ENCODE data around the gene PCDHGC4. TPM values are rescaled to one million over a fixed set of nuclear protein-coding genes. Genes with fewer than 3 reads are reported as not detected.

Gene PCDHGC4
- total and polyA plus RNA-seq, 2 of the 13 experiments (the other 11 are each of a cell fraction or from before 2014, with no cell fraction given) = 0.07 TPM; not detected in 1

DNA sequence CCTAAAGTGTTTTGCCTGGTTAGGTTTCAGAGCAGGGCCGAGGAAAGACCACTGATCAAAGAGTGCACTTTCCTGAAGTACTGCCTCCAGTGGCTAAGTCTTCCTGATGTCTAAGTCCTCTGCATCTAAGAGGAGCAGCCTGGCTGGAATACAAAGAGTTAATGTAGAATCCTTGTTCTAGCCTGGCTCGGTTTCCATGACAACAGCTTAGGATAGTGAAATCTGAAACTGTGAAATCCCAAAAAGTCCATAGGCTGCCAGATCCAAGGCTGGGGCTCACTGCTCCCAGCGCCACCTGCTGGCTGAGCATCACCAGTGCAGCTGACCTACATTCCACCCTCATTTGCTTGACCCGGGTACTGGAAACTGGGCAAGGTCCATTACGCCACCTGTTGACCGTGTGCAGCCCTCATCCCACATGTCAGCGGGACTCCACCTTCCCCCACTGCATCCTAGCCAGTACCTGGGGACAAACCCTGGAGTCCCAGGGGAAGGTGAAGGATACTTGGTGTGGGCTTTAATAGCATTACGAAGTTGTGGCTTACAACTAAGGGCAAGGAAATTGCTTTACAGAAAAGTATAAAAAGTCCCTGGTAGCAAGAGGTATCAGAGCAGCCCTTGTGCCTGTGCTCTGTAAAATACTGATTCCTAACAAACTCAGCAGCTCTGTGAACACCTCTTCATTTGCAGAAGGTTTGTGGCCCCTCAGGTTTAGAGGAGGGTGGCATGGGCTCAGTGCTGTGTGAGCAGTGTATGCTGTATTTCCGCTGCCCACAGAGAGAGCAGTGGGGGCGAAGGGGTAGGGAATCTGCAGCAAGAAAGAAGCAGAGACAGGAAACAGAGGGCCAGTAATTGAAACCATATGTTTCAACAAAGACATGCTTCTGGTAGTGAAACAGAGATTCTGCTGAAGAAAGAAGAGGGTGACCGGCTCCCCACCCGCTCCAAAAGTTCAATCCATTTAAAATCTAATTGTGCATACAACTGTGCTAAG lies 40.1 kb downstream of the PCDHGC4 start (continued):
- TF ChIP-seq, protein P1, sequence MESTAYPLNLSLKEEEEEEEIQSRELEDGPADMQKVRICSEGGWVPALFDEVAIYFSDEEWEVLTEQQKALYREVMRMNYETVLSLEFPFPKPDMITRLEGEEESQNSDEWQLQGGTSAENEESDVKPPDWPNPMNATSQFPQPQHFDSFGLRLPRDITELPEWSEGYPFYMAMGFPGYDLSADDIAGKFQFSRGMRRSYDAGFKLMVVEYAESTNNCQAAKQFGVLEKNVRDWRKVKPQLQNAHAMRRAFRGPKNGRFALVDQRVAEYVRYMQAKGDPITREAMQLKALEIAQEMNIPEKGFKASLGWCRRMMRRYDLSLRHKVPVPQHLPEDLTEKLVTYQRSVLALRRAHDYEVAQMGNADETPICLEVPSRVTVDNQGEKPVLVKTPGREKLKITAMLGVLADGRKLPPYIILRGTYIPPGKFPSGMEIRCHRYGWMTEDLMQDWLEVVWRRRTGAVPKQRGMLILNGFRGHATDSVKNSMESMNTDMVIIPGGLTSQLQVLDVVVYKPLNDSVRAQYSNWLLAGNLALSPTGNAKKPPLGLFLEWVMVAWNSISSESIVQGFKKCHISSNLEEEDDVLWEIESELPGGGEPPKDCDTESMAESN (CRISPR knock-in tag; conservative IDR thresholded peaks at IDR 0.05) = no peak
- no peak for TF ChIP-seq MEF2D (CRISPR knock-in tag; IDR thresholded peaks at IDR 0.05)
- TF ChIP-seq ZNF609 (CRISPR knock-in tag; IDR thresholded peaks at IDR 0.05; ENCODE audit: borderline replicate concordance) = no peak
- TF ChIP-seq ZNF710 (CRISPR knock-in tag; IDR thresholded peaks at IDR 0.05; ENCODE audit: borderline replicate concordance) = no peak
- no peak for TF ChIP-seq ZNF496 (CRISPR knock-in tag; IDR thresholded peaks at IDR 0.05; ENCODE audit: insufficient replicate concordance)
- TF ChIP-seq STAG1 (CRISPR knock-in tag; IDR thresholded peaks at IDR 0.05) = peak; percentile 70
- peak; percentile 59 for TF ChIP-seq BCL6 (CRISPR knock-in tag; IDR thresholded peaks at IDR 0.05)
- TF ChIP-seq AHR (CRISPR knock-in tag; IDR thresholded peaks at IDR 0.05) = peak; percentile 70; the same call in 1 of the 2 replicates
- no peak for TF ChIP-seq THAP9 (CRISPR knock-in tag; IDR thresholded peaks at IDR 0.05; ENCODE audit: borderline replicate concordance)
- no peak for TF ChIP-seq ATF5 (CRISPR knock-in tag; IDR thresholded peaks at IDR 0.05; ENCODE audit: low read depth)
- no peak for TF ChIP-seq ZSCAN29 (CRISPR knock-in tag; conservative IDR thresholded peaks at IDR 0.05)
- TF ChIP-seq FOXJ3 (CRISPR knock-in tag; IDR thresholded peaks at IDR 0.05; ENCODE audit: borderline replicate concordance) = no peak
- no peak for TF ChIP-seq ZNF816 (CRISPR knock-in tag; IDR thresholded peaks at IDR 0.05; ENCODE audit: borderline replicate concordance)
- TF ChIP-seq SIN3B (IDR thresholded peaks at IDR 0.05; ENCODE audit: low read length) = no peak
- no peak for TF ChIP-seq ZNF205 (CRISPR knock-in tag; IDR thresholded peaks at IDR 0.05)

All from HepG2 (cell line).